ENCODE measurements around the gene GARIN5B.

Gene GARIN5B

GRCh38 chr19:55368701-55369563, 5.9 kb upstream of the GARIN5B start:
- peak overlapping the region; percentile 19 to 47 for H3K4me3 ChIP-seq (replicated peaks in 1 of 2; ENCODE audit: low read depth in 2 of 2, low read length in 2 of 2)
- no peak for TF ChIP-seq CTCF (IDR thresholded peaks at IDR 0.05; ENCODE audit: low read depth, low read length)
- peak; percentile 34 to 61 for DNase-seq (ENCODE audit: low read depth in 2 of 2)

GRCh38 chr19:55368106-55368505, 5.0 kb upstream of the GARIN5B start:
- TF ChIP-seq CTCF (IDR thresholded peaks at IDR 0.05; ENCODE audit: low read depth, low read length): no peak
- DNase-seq (ENCODE audit: low read depth in 2 of 2): no peak
- H3K4me3 ChIP-seq (replicated peaks in 1 of 2; ENCODE audit: low read depth in 2 of 2, low read length in 2 of 2): no peak overlapping the region

- TF ChIP-seq CTCF (IDR thresholded peaks at IDR 0.05; ENCODE audit: low read depth, low read length): no peak
- no peak overlapping the region for H3K4me3 ChIP-seq (replicated peaks in 1 of 2; ENCODE audit: low read depth in 2 of 2, low read length in 2 of 2)
- DNase-seq (ENCODE audit: low read depth in 2 of 2): no peak
These were observed 3.7 kb upstream of the GARIN5B start for GRCh38 chr19:55366790-55367189.

- no peak for TF ChIP-seq CTCF (IDR thresholded peaks at IDR 0.05; ENCODE audit: low read depth, low read length)
- no peak overlapping the region for H3K4me3 ChIP-seq (replicated peaks in 1 of 2; ENCODE audit: low read depth in 2 of 2, low read length in 2 of 2)
- DNase-seq (ENCODE audit: low read depth in 2 of 2): no peak
These were observed 2.9 kb upstream of the GARIN5B start for GRCh38 chr19:55365964-55366363.

- no peak overlapping the region for H3K4me3 ChIP-seq (replicated peaks in 1 of 2; ENCODE audit: low read depth in 2 of 2, low read length in 2 of 2)
- no peak for TF ChIP-seq CTCF (IDR thresholded peaks at IDR 0.05; ENCODE audit: low read depth, low read length)
- DNase-seq (ENCODE audit: low read depth in 2 of 2): no peak
These were observed 2.2 kb upstream of the GARIN5B start for GRCh38 chr19:55365245-55365644.

GRCh38 chr19:55362174-55362989, 678 bp downstream of the GARIN5B start:
- no peak for TF ChIP-seq CTCF (IDR thresholded peaks at IDR 0.05; ENCODE audit: low read depth, low read length)
- DNase-seq (ENCODE audit: low read depth in 2 of 2): no peak
- no peak overlapping the region for H3K4me3 ChIP-seq (replicated peaks in 1 of 2; ENCODE audit: low read depth in 2 of 2, low read length in 2 of 2)
